Stimulated activated CD4-positive, alpha-beta T cell treated with anti-CD3 and anti-CD28 coated beads, Interleukin-1b, Interleukin-23, amount 100 ng/mL, for 48 hours (primary cell): Measurements from ENCODE around the gene FXYD4.

Source experiments
- DNase-seq: peaks from one replicate; pipeline ENCODE4 v3.0.0-alpha.2; 2020

FXYD4 gene

GRCh38 chr10:43396928-43397624, 25.6 kb downstream of the FXYD4 start:
- DNase-seq = peak; percentile 89

- DNase-seq = no peak
Measured at GRCh38 chr10:43398939-43399319, 27.5 kb downstream of the FXYD4 start.

GRCh38 chr10:43399320-43400310, 28.2 kb downstream of the FXYD4 start:
- DNase-seq = peak; percentile 14

- no peak for DNase-seq
Measured at GRCh38 chr10:43401627-43402026, 30.2 kb downstream of the FXYD4 start.

- DNase-seq = no peak
Measured at GRCh38 chr10:43402176-43402575, 30.7 kb downstream of the FXYD4 start.

- DNase-seq = no peak
Measured at GRCh38 chr10:43402880-43403452, 31.5 kb downstream of the FXYD4 start.

- DNase-seq = no peak
Measured at GRCh38 chr10:43403911-43404703, 32.7 kb downstream of the FXYD4 start.

GRCh38 chr10:43404704-43405084, 33.3 kb downstream of the FXYD4 start:
- DNase-seq = no peak

GRCh38 chr10:43407148-43407575, 35.7 kb downstream of the FXYD4 start:
- DNase-seq = peak; percentile 56

GRCh38 chr10:43407576-43408330, 36.3 kb downstream of the FXYD4 start:
- peak; percentile 93 for DNase-seq

- DNase-seq = no peak
Measured at GRCh38 chr10:43408331-43408709, 36.9 kb downstream of the FXYD4 start.

- DNase-seq = peak; percentile 95
Measured at GRCh38 chr10:43408710-43409384, 37.4 kb downstream of the FXYD4 start, which contains the start of gene HNRNPF. Gene HNRNPF (minus strand): TSS chr10:43409186. CDS start chr10:43387884, 21,302 bp downstream.

- peak; percentile 78 for DNase-seq
Measured at GRCh38 chr10:43409385-43410109, 38.1 kb downstream of the FXYD4 start.

- DNase-seq = no peak
Measured at GRCh38 chr10:43410345-43410744, 38.9 kb downstream of the FXYD4 start.

GRCh38 chr10:43411536-43411935, 40.1 kb downstream of the FXYD4 start:
- no peak for DNase-seq

GRCh38 chr10:43415544-43415943, 44.1 kb downstream of the FXYD4 start:
- no peak for DNase-seq

- DNase-seq = peak; percentile 56
Measured at GRCh38 chr10:43417950-43418768, 46.7 kb downstream of the FXYD4 start.

- DNase-seq = no peak
Measured at GRCh38 chr10:43419997-43420368, 48.5 kb downstream of the FXYD4 start.

- peak; percentile 87 for DNase-seq
Measured at GRCh38 chr10:43420369-43421200, 49.1 kb downstream of the FXYD4 start.
